ENCODE measurements around the gene ZNF561. TPM values are rescaled to one million over a fixed set of nuclear protein-coding genes. Genes with fewer than 3 reads are reported as not detected.
A peak's percentile ranks its signal among the peaks of the same experiment; 100 is the strongest.

The ZNF561 gene
- total RNA-seq, 2 donors from 2014 or later, result 24.1 to 46.6 TPM

- ATAC-seq (ENCODE audit: insufficient number of reproducible peaks, low FRiP score, low read depth) (no peak), DNase-seq (ENCODE audit: low spot score) (no peak)
- Histone ChIP-seq H3K36me3 (peaks cover 23% of the 10 kb centered on the region), H3K4me3 (no peak overlapping the region), H3K27me3 (replicated peaks; ENCODE audit: insufficient read depth) (no peaks in the 10 kb centered on the region), H3K4me1 (ENCODE audit: control insufficient read depth in 1 of 2, low read depth in 2 of 2) (no peaks in the 10 kb centered on the region), H3K9me3 (no peaks in the 10 kb centered on the region), H3K27ac (no peak overlapping the region)
- TF ChIP-seq, protein P1, sequence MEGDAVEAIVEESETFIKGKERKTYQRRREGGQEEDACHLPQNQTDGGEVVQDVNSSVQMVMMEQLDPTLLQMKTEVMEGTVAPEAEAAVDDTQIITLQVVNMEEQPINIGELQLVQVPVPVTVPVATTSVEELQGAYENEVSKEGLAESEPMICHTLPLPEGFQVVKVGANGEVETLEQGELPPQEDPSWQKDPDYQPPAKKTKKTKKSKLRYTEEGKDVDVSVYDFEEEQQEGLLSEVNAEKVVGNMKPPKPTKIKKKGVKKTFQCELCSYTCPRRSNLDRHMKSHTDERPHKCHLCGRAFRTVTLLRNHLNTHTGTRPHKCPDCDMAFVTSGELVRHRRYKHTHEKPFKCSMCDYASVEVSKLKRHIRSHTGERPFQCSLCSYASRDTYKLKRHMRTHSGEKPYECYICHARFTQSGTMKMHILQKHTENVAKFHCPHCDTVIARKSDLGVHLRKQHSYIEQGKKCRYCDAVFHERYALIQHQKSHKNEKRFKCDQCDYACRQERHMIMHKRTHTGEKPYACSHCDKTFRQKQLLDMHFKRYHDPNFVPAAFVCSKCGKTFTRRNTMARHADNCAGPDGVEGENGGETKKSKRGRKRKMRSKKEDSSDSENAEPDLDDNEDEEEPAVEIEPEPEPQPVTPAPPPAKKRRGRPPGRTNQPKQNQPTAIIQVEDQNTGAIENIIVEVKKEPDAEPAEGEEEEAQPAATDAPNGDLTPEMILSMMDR (IDR thresholded peaks at IDR 0.05), result no peak
Observed at GRCh38 chr19:9636018-9636417, 15.0 kb upstream of the ZNF561 start.

- DNase-seq (ENCODE audit: low spot score), result no peak
- H3K4me3 ChIP-seq, result no peak overlapping the region
- TF ChIP-seq, protein P1 (IDR thresholded peaks at IDR 0.05), result no peak
- peaks cover 2 to 19% of the 10 kb centered on the region in 2 donors for H3K4me1 ChIP-seq (ENCODE audit: control insufficient read depth in 1 of 2, low read depth in 2 of 2)
- no peaks in the 10 kb centered on the region for H3K9me3 ChIP-seq
- H3K36me3 ChIP-seq, result no peaks in the 10 kb centered on the region
- ATAC-seq (ENCODE audit: insufficient number of reproducible peaks, low FRiP score, low read depth), result no peak
- H3K27ac ChIP-seq, result no peak overlapping the region
- no peaks in the 10 kb centered on the region for H3K27me3 ChIP-seq (replicated peaks; ENCODE audit: insufficient read depth)
Observed at GRCh38 chr19:9627856-9628255, 6.8 kb upstream of the ZNF561 start.

DNA sequence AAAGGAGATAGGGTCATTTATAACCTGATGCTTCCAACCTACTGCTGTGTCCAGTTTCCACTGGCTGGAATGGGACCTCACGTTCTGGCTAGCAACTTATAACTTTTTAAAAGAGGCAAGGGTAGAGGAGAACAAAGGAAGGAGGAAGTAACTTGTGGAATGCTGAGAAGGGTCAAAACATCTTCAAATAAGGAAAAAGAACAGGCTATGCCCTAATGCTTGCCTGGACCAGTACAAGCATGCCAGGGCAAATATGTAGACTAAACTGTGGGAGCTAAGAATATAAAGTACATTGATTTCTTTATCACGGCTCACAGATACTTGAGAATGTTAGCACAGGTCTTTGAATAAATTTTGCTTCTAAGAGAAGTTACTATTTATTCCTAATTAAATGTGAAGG is 1.5 kb upstream of the ZNF561 start:
- H3K4me1 ChIP-seq (ENCODE audit: control insufficient read depth in 1 of 2, low read depth in 2 of 2), result peaks cover 9 to 33% of the 10 kb centered on the region in 2 donors
- H3K27ac ChIP-seq, result peak overlapping the region; percentile 89
- TF ChIP-seq, protein P1 (IDR thresholded peaks at IDR 0.05), result no peak
- no peak for DNase-seq (ENCODE audit: low spot score)
- no peaks in the 10 kb centered on the region for H3K27me3 ChIP-seq (replicated peaks; ENCODE audit: insufficient read depth)
- H3K4me3 ChIP-seq, result peak overlapping the region; percentile 83
- peaks cover 13% of the 10 kb centered on the region for H3K36me3 ChIP-seq
- ATAC-seq (ENCODE audit: insufficient number of reproducible peaks, low FRiP score, low read depth), result no peak
- H3K9me3 ChIP-seq, result no peaks in the 10 kb centered on the region

DNA sequence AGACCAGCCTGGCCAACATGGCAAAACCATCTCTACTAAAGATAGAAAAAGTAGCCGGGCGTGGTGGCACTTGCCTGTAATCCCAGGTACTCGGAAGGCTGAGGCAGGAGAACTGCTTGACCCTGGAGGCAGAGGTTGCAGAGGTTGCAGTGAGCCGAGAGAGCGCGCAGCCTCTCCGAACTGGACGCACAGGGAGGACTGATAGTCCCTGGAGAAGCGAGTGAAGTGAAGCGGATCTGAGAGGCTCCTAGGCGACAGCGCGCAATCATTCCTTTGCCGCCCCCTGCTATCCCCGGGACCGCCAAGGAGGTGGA is 233 bp downstream of the ZNF561 start:
- Histone ChIP-seq H3K4me1 (ENCODE audit: control insufficient read depth in 1 of 2, low read depth in 2 of 2) (peaks cover 9 to 29% of the 10 kb centered on the region in 2 donors), H3K27ac (peak overlapping the region; percentile 89), H3K36me3 (peaks cover 27% of the 10 kb centered on the region), H3K4me3 (peak overlapping the region; percentile 83), H3K27me3 (replicated peaks; ENCODE audit: insufficient read depth) (no peaks in the 10 kb centered on the region), H3K9me3 (no peaks in the 10 kb centered on the region)
- TF ChIP-seq, protein P1 (IDR thresholded peaks at IDR 0.05), result no peak
- DNase-seq (ENCODE audit: low spot score), result no peak
- peak; percentile 5 for ATAC-seq (ENCODE audit: insufficient number of reproducible peaks, low FRiP score, low read depth)

DNA sequence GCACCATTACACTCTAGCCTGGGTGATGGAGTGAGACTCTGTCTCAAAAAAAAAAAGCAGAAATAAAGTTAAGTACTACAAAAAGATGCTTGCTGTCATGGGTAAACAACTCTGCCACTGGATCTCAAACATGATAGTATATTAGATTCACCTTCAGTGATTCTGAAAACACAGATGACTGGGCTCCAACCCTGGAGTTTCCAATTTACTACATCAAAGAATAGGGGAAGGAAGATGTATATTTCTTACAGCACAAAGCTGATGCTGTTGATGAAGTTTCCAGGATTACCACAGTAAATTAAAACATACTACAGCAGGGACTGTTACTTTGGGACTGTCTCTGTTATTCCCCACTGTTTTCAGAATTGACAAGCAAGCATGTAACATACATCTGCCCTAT is 5.2 kb downstream of the ZNF561 start:
- TF ChIP-seq, protein P1 (IDR thresholded peaks at IDR 0.05), result no peak
- Histone ChIP-seq H3K27ac (no peak overlapping the region), H3K9me3 (peaks cover 21% of the 10 kb centered on the region), H3K4me1 (ENCODE audit: control insufficient read depth in 1 of 2, low read depth in 2 of 2) (peaks cover 6 to 9% of the 10 kb centered on the region in 2 donors), H3K27me3 (replicated peaks; ENCODE audit: insufficient read depth) (no peaks in the 10 kb centered on the region), H3K4me3 (no peak overlapping the region), H3K36me3 (peaks cover 76% of the 10 kb centered on the region)
- DNase-seq (ENCODE audit: low spot score), result no peak
- no peak for ATAC-seq (ENCODE audit: insufficient number of reproducible peaks, low FRiP score, low read depth)

All from thoracic aorta (tissue), 2 donors.